B cell (primary cell): ENCODE results near the gene MRPL20.
A peak's percentile ranks its signal among the peaks of the same experiment; 100 is the strongest.

Experiments used
- CTCF ChIP-seq: fragments of 200-600 bp; IDR thresholded peaks from one replicate; pipeline ENCODE4 v1.8.0; 2022; ENCODE audit warnings: antibody characterized with exemption, mild to moderate bottlenecking
- EZH2 ChIP-seq: IDR thresholded peaks from 2 replicates; pipeline ENCODE4 v1.6.1; 2012; ENCODE audit warnings: borderline replicate concordance, low read depth, mild to moderate bottlenecking, moderate library complexity, low read length; ENCODE audit not compliant: insufficient read depth, poor library complexity, severe bottlenecking

GRCh38 chr1:1399187-1399871 lies 7.8 kb downstream of the MRPL20 start, which contains the start of gene CCNL2:
- TF ChIP-seq EZH2: no peak
- TF ChIP-seq CTCF: peak; percentile 67
